OCI-M2 (cell line): ENCODE measurements around the gene ANO4.

Experiments used
- DNase-seq: peaks from one replicate; lab custom pipeline; 2025; ENCODE audit not compliant: unreplicated experiment; lab: John Stamatoyannopoulos, UW

ANO4 gene

GRCh38 chr12:101173197-101173749 is 378.7 kb downstream of the ANO4 start:
- no peak for DNase-seq

GRCh38 chr12:101174541-101174940 is 380.0 kb downstream of the ANO4 start:
- DNase-seq = no peak
